CD14-positive monocyte (primary cell): ENCODE data around the gene SHPK. TPM values are rescaled to one million over a fixed set of nuclear protein-coding genes. Genes with fewer than 3 reads are reported as not detected.
A peak's percentile ranks its signal among the peaks of the same experiment; 100 is the strongest.

ENCODE experiments used
- DNase-seq, 3 donors: peaks; one replicate each; pipeline ENCODE4 v3.0.0-alpha.2; 2011 to 2022
- H2AFZ ChIP-seq: 2 replicates; pipeline ENCODE4 v1.6.0; 2012; ENCODE audit warnings: mild to moderate bottlenecking, low read depth, low read length, inconsistent platforms; ENCODE audit not compliant: insufficient read depth, poor library complexity, severe bottlenecking
- H3K27ac ChIP-seq, 2 donors: 1 replicate in 1 of 2; 2 replicates in 1 of 2; pipeline ENCODE4 v1.5.1; 2012 to 2013; ENCODE audit warnings: low read length in 2 of 2, control low read depth in 1 of 2, inconsistent platforms in 1 of 2, low read depth in 1 of 2, mild to moderate bottlenecking in 1 of 2
- H3K27me3 ChIP-seq, 2 donors: one replicate each; pipeline versions ENCODE4 v1.6.0 to v1.6.1; 2011 to 2013; ENCODE audit warnings: low read length in 2 of 2; ENCODE audit not compliant: control insufficient read depth in 2 of 2, insufficient read depth in 2 of 2
- H3K36me3 ChIP-seq, 2 donors: replicated peaks in 1 of 2; 1 replicate in 1 of 2; 2 replicates in 1 of 2; pipeline versions ENCODE4 v1.5.1 to v1.6.1; 2012 to 2013; ENCODE audit warnings: low read length in 2 of 2, control low read depth in 1 of 2, inconsistent platforms in 1 of 2, mild to moderate bottlenecking in 1 of 2; ENCODE audit not compliant: insufficient read depth in 2 of 2, control insufficient read depth in 1 of 2
- H3K4me1 ChIP-seq, 2 donors: 1 replicate in 1 of 2; 2 replicates in 1 of 2; pipeline versions ENCODE4 v1.5.1 to v1.6.1; 2012 to 2013; ENCODE audit warnings: low read length in 2 of 2, control low read depth in 1 of 2, inconsistent platforms in 1 of 2, mild to moderate bottlenecking in 1 of 2, moderate library complexity in 1 of 2; ENCODE audit not compliant: insufficient read depth in 2 of 2, control insufficient read depth in 1 of 2
- H3K4me2 ChIP-seq: replicated peaks from 2 replicates; pipeline ENCODE3; 2012; ENCODE audit warnings: low read length, moderate library complexity, mild to moderate bottlenecking; ENCODE audit not compliant: poor library complexity, severe bottlenecking; ENCODE audit errors: extremely low read depth
- H3K4me3 ChIP-seq, 3 experiments: fragments of 200-600 bp in 1 of 3; sonication (generic) in 1 of 3; replicated peaks in 1 of 3; 1 replicate in 2 of 3; 2 replicates in 1 of 3; pipeline ENCODE4 v1.5.1; 2011 to 2013; ENCODE audit warnings: low read length in 3 of 3, mild to moderate bottlenecking in 3 of 3, control low read depth in 2 of 3, low read depth in 2 of 3, inconsistent platforms in 1 of 3, moderate library complexity in 1 of 3
- H3K79me2 ChIP-seq: 2 replicates; pipeline ENCODE4 v1.6.0; 2012; ENCODE audit warnings: mild to moderate bottlenecking, control low read depth, inconsistent platforms, low read length, moderate library complexity; ENCODE audit not compliant: insufficient read depth
- H3K9ac ChIP-seq: 2 replicates; pipeline ENCODE4 v1.6.0; 2017; ENCODE audit warnings: low read length, mild to moderate bottlenecking; ENCODE audit not compliant: insufficient read depth, poor library complexity, severe bottlenecking
- H3K9me3 ChIP-seq, 2 donors: replicated peaks in 1 of 2; 1 replicate in 1 of 2; 2 replicates in 1 of 2; pipeline versions ENCODE4 v1.5.1 to v1.6.1; 2012 to 2013; ENCODE audit warnings: low read length in 2 of 2, control low read depth in 1 of 2; ENCODE audit not compliant: control insufficient read depth in 1 of 2, insufficient read depth in 1 of 2
- H4K20me1 ChIP-seq: 2 replicates; pipeline ENCODE4 v1.6.0; 2012; ENCODE audit warnings: mild to moderate bottlenecking, low read length, control low read depth, moderate library complexity; ENCODE audit not compliant: insufficient read depth
- H3K27ac Mint-ChIP-seq, 7 donors: one replicate each; pipeline ENCODE4 v1.8.0; 2020; ENCODE audit warnings: mild to moderate bottlenecking in 7 of 7, mixed read lengths in 7 of 7, moderate library complexity in 6 of 7, inconsistent platforms in 2 of 7
- H3K27me3 Mint-ChIP-seq, 3 donors: one replicate each; pipeline ENCODE4 v1.8.0; 2021 to 2022; ENCODE audit warnings: low read depth in 3 of 3, mild to moderate bottlenecking in 3 of 3, mixed read lengths in 3 of 3, moderate library complexity in 3 of 3, inconsistent platforms in 1 of 3
- H3K36me3 Mint-ChIP-seq, 2 donors: one replicate each; pipeline ENCODE4 v1.8.0; 2020; ENCODE audit warnings: mixed read lengths in 2 of 2, inconsistent platforms in 1 of 2, mild to moderate bottlenecking in 1 of 2
- H3K4me1 Mint-ChIP-seq: one replicate; pipeline ENCODE4 v1.8.0; 2020; ENCODE audit warnings: mild to moderate bottlenecking, mixed read lengths
- H3K4me3 Mint-ChIP-seq, 2 donors: one replicate each; pipeline ENCODE4 v1.8.0; 2020; ENCODE audit warnings: mild to moderate bottlenecking in 2 of 2, mixed read lengths in 2 of 2, moderate library complexity in 1 of 2
- H3K9me3 Mint-ChIP-seq, 7 donors: one replicate each; pipeline ENCODE4 v1.8.0; 2020 to 2022; ENCODE audit warnings: mixed read lengths in 7 of 7, mild to moderate bottlenecking in 6 of 7, moderate library complexity in 6 of 7, inconsistent platforms in 2 of 7
- CTCF ChIP-seq: fragments of 200-600 bp; IDR thresholded peaks from one replicate; pipeline ENCODE4 v1.8.0; 2022; ENCODE audit warnings: antibody characterized with exemption, mild to moderate bottlenecking
- WGBS: methylation state at CpG from one replicate; pipeline ENCODE4 v1.1.5; 2013; ENCODE audit warnings: missing lambda C conversion rate; ENCODE audit not compliant: insufficient coverage; 5-methylcytosine and 5-hydroxymethylcytosine counted together
- intact Hi-C, 2 donors: fragments of 100-400 bp; cut with micrococcal nuclease; formaldehyde crosslinking; loops; one replicate each; pipeline versions ENCODE4 v1.15.0 to v1.15.1; 2023
- polyA plus RNA-seq, 3 donors: library from polyadenylated mRNA; depleted of rRNA in 1 of 3; unstranded in 2 of 3; stranded (reverse) in 1 of 3; fragments of 300-500 nt in 2 of 3; fragments of >200 nt in 1 of 3; fragmentation: Illumina TruSeq in 2 of 3; gene quantifications; 1 replicate in 2 of 3; 2 replicates in 1 of 3; pipeline ENCODE4 v1.2.3, GENCODE V29; 2012 to 2021

Gene SHPK
- polyA plus RNA-seq, 3 donors, result 4.3 to 4.6 (median 4.6) TPM

- intact Hi-C loops, result no loop called here
- H3K27me3 Mint-ChIP-seq, result peaks cover 0 to 6% (median 6%) of the 10 kb centered on the region in 3 donors
- no peak overlapping the region for H3K27ac Mint-ChIP-seq
Measured at GRCh38 chr17:3559270-3559645, 76.8 kb downstream of the SHPK start.

GRCh38 chr17:3558603-3559269 lies 77.3 kb downstream of the SHPK start:
- Histone ChIP-seq H3K27ac (no peak overlapping the region), H3K9me3 (no peaks in the 10 kb centered on the region), H3K27me3 (no peaks in the 10 kb centered on the region), H2AFZ (peak overlapping the region; percentile 29), H3K36me3 (no peaks in the 10 kb centered on the region), H3K9ac (no peak overlapping the region), H3K79me2 (no peaks in the 10 kb centered on the region), H3K4me1 (no peaks in the 10 kb centered on the region), H3K4me2 (no peak overlapping the region), H3K4me3 (no peak overlapping the region), H4K20me1 (no peaks in the 10 kb centered on the region)
- no peak for DNase-seq
- WGBS, result 82% methylated on average over 11 of the region's 25 CpGs
- H3K4me3 Mint-ChIP-seq, result no peak overlapping the region
- no peak overlapping the region for H3K27ac Mint-ChIP-seq
- no peaks in the 10 kb centered on the region for H3K36me3 Mint-ChIP-seq
- H3K27me3 Mint-ChIP-seq, result peaks cover 0 to 6% (median 6%) of the 10 kb centered on the region in 3 donors
- no peak for TF ChIP-seq CTCF
- no peaks in the 10 kb centered on the region for H3K9me3 Mint-ChIP-seq
- intact Hi-C loops, result no loop called here
- no peaks in the 10 kb centered on the region for H3K4me1 Mint-ChIP-seq

More at GRCh38 chr17:3559270-3559645, 76.8 kb downstream of the SHPK start:
- no peaks in the 10 kb centered on the region for H3K4me1 ChIP-seq
- Mint-ChIP-seq H3K9me3 (no peaks in the 10 kb centered on the region), H3K4me1 (no peaks in the 10 kb centered on the region), H3K36me3 (no peaks in the 10 kb centered on the region), H3K4me3 (no peak overlapping the region)
- no peak overlapping the region for H3K27ac ChIP-seq
- no peaks in the 10 kb centered on the region for H3K9me3 ChIP-seq
- H3K4me3 ChIP-seq, result no peak overlapping the region
- H3K79me2 ChIP-seq, result no peaks in the 10 kb centered on the region
- no peak overlapping the region for H2AFZ ChIP-seq
- no peaks in the 10 kb centered on the region for H4K20me1 ChIP-seq
- no peaks in the 10 kb centered on the region for H3K27me3 ChIP-seq
- WGBS, result 92% methylated on average over 7 of the region's 9 CpGs
- no peaks in the 10 kb centered on the region for H3K36me3 ChIP-seq
- H3K4me2 ChIP-seq, result no peak overlapping the region
- DNase-seq, result no peak
- no peak for TF ChIP-seq CTCF
- H3K9ac ChIP-seq, result no peak overlapping the region

Other genes with a start within 250 kb of the SHPK start
- gene OR3A2, start 249.9 kb downstream of the SHPK start, polyA plus RNA-seq, result not detected
- not detected for gene OR1E1, start 237.8 kb downstream of the SHPK start, polyA plus RNA-seq
- gene OR3A3, start 224.9 kb downstream of the SHPK start, polyA plus RNA-seq, result not detected
- gene OR1E2, start 202.4 kb downstream of the SHPK start, polyA plus RNA-seq, result not detected
- gene SPATA22, start 164.4 kb downstream of the SHPK start, polyA plus RNA-seq, result under 1 TPM in 1 of 3 donors, not detected in 2; 0.13 TPM
- gene ASPA, start 160.3 kb downstream of the SHPK start, polyA plus RNA-seq, result not detected
- gene TRPV3, start 78.4 kb downstream of the SHPK start, polyA plus RNA-seq, result under 1 TPM in 1 of 3 donors, not detected in 2; 0.01 TPM
- 1 to 10 TPM in 1 of 3 donors, not detected in 2; 3.6 TPM for gene TRPV1, start 26.8 kb downstream of the SHPK start, polyA plus RNA-seq
- gene CTNS, start 510 bp upstream of the SHPK start, polyA plus RNA-seq, result 10 to 100 TPM; 11.6 to 11.8 (median 11.7) TPM
- 10 to 100 TPM; 29.6 to 71.8 (median 70.9) TPM for gene TAX1BP3, start 32.3 kb upstream of the SHPK start, polyA plus RNA-seq
- gene EMC6, start 32.6 kb upstream of the SHPK start, polyA plus RNA-seq, result 100 to 1,000 TPM in 2 of 3 donors, 10 to 100 TPM in 1; 24.4 to 118 (median 105) TPM
- 1 to 10 TPM in 2 of 3 donors, under 1 TPM in 1; 0.64 to 8.8 (median 3.4) TPM for gene P2RX5, start 59.9 kb upstream of the SHPK start, polyA plus RNA-seq
- under 1 TPM in 1 of 3 donors, not detected in 2; 0.05 TPM for gene HASPIN, start 87.7 kb upstream of the SHPK start, polyA plus RNA-seq
- gene ITGAE, start 164.9 kb upstream of the SHPK start, polyA plus RNA-seq, result 100 to 1,000 TPM in 1 of 3 donors, 10 to 100 TPM in 2; 66.6 to 102 (median 78.8) TPM
- gene NCBP3, start 210.0 kb upstream of the SHPK start, polyA plus RNA-seq, result 10 to 100 TPM in 1 of 3 donors, 1 to 10 TPM in 2; 4.9 to 19.0 (median 8.5) TPM